ENCODE measurements around the gene LRRC10B.

Gene LRRC10B

DNA sequence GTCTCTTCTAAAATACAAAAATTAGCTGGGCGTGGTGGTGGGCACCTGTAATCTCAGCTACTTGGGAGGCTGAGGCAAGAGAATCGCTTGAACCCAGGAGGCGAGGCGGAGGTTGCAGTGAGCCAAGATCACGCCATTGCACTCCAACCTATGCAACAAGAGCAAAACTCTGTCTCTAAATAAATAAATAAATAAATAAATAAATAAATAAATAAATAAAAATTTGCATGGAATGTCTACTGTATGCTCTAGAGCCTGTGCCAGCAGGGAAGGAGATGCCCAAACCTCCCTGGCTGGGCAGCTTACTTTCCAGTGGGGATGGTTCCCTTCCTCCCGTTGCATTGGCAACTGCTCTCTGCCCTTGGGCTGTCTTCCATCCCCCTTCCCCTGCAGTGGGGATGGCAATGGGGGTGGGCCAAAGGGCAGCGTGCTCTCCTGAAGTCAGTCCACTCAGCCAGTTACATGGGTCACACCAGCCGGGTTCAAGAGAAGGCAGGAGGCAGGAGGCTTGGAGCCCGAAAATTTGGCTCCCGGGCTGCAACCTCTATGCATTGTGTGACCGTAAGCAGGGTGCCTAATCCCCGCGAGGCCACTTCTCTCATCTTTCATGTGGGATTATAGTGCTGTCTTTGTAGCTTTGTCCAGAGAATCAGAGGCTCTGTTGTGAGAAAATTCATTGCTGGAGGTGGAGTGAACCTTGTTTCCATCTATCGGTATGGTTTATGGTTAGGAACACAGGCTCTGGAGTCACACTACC is 1.4 kb upstream of the LRRC10B start:
- TF ChIP-seq TAF1 (IDR thresholded peaks at IDR 0.05; ENCODE audit: borderline replicate concordance, insufficient read depth, low read length) = no peak
- TF ChIP-seq POLR2AphosphoS5 (IDR thresholded peaks at IDR 0.05; ENCODE audit: low read depth, low read length) = no peak
- TF ChIP-seq SIN3A (IDR thresholded peaks at IDR 0.05; ENCODE audit: borderline replicate concordance, insufficient read depth, low read length) = no peak

DNA sequence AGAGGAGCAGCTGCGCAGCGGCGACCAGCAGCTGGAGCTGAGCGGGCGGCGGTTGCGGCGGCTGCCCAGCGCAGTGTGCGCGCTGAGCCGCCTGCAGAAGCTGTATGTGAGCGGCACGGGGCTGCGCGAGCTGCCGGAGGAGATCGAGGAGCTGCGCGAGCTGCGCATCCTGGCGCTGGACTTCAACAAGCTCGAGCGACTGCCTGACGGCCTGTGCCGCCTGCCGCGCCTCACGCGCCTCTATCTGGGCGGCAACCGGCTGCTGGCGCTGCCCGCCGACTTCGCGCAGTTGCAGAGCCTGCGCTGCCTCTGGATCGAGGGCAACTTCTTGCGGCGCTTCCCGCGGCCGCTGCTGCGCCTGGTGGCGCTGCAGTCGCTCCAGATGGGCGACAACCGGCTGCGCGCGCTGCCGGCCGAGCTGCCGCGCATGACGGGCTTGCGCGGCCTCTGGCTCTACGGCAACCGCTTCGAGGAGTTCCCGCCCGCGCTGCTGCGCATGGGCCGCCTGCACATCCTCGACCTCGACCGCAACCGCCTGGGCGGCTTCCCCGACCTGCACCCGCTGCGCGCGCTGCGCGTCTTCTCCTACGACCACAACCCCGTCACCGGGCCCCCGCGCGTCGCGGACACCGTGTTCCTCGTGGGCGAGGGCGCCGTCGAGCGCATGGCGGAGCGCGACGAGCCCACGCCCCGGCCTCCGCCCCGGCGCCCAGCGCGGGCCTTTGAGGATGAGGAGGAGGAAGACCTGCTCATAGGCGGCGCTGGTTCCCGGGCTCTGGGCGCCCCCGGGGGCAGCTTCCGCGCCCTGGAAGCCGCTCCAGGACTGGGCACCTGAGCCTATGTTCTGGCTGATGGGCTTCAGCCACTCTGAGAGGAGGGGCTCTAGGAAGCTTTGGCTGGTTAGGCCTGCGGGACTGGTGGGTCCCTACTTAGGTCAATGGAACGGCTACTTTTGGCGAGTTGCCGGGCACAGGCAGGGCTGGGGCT is 787 bp downstream of the LRRC10B start:
- TF ChIP-seq POLR2AphosphoS5 (IDR thresholded peaks at IDR 0.05; ENCODE audit: low read depth, low read length) = no peak
- no peak for TF ChIP-seq FOXP2 (optimal IDR thresholded peaks at IDR 0.05; ENCODE audit: borderline replicate concordance, extremely low read depth, extremely low read length, insufficient read depth)
- no peak for TF ChIP-seq SIN3A (IDR thresholded peaks at IDR 0.05; ENCODE audit: borderline replicate concordance, insufficient read depth, low read length)
- TF ChIP-seq, protein P1, sequence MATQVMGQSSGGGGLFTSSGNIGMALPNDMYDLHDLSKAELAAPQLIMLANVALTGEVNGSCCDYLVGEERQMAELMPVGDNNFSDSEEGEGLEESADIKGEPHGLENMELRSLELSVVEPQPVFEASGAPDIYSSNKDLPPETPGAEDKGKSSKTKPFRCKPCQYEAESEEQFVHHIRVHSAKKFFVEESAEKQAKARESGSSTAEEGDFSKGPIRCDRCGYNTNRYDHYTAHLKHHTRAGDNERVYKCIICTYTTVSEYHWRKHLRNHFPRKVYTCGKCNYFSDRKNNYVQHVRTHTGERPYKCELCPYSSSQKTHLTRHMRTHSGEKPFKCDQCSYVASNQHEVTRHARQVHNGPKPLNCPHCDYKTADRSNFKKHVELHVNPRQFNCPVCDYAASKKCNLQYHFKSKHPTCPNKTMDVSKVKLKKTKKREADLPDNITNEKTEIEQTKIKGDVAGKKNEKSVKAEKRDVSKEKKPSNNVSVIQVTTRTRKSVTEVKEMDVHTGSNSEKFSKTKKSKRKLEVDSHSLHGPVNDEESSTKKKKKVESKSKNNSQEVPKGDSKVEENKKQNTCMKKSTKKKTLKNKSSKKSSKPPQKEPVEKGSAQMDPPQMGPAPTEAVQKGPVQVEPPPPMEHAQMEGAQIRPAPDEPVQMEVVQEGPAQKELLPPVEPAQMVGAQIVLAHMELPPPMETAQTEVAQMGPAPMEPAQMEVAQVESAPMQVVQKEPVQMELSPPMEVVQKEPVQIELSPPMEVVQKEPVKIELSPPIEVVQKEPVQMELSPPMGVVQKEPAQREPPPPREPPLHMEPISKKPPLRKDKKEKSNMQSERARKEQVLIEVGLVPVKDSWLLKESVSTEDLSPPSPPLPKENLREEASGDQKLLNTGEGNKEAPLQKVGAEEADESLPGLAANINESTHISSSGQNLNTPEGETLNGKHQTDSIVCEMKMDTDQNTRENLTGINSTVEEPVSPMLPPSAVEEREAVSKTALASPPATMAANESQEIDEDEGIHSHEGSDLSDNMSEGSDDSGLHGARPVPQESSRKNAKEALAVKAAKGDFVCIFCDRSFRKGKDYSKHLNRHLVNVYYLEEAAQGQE (IDR thresholded peaks at IDR 0.05; ENCODE audit: insufficient read depth in 1 of 2, low read depth in 2 of 2, low read length in 2 of 2) = no peak
- TF ChIP-seq TAF1 (IDR thresholded peaks at IDR 0.05; ENCODE audit: borderline replicate concordance, insufficient read depth, low read length) = no peak

DNA sequence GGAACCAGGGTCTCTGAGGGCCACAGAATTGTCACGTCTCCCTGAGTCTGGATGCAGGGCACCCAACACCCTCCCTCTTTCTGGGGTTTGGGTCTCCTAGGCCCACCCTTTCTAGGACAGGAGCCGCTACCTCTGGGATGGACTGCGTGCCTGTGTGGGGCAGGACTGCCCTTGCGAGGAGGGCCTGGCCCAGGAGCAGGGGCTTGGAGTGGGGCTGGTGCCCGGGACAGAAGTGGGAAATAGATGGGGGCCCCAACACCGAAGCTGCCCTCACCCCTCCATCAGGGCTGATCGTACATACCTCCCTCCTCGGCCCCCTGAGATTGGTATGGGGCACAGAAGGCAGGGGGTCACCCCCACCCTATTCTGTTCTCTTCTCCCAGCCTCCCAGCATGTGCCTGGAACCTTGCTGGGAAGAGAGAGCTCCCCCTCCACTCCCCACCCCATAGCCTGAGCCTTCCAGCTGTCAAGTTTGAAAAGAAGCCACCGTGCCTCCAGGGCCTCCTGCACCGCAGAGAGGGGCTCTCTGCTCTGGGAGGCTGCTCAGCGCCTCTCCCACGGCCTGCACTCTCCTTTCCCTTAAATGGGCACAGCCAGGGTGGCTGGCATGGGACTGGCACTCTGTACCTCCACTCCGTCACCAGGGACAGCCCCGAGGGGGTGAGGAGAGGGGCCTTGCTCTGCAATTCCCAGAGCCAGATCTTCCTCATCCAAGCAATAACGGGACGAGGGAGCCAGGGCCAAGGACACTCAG is 1.8 kb downstream of the LRRC10B start:
- TF ChIP-seq SIN3A (IDR thresholded peaks at IDR 0.05; ENCODE audit: borderline replicate concordance, insufficient read depth, low read length) (no peak), TAF1 (IDR thresholded peaks at IDR 0.05; ENCODE audit: borderline replicate concordance, insufficient read depth, low read length) (no peak), FOXP2 (optimal IDR thresholded peaks at IDR 0.05; ENCODE audit: borderline replicate concordance, extremely low read depth, extremely low read length, insufficient read depth) (no peak), POLR2AphosphoS5 (IDR thresholded peaks at IDR 0.05; ENCODE audit: low read depth, low read length) (no peak)
- TF ChIP-seq, protein P1 (IDR thresholded peaks at IDR 0.05; ENCODE audit: insufficient read depth in 1 of 2, low read depth in 2 of 2, low read length in 2 of 2) = no peak

DNA sequence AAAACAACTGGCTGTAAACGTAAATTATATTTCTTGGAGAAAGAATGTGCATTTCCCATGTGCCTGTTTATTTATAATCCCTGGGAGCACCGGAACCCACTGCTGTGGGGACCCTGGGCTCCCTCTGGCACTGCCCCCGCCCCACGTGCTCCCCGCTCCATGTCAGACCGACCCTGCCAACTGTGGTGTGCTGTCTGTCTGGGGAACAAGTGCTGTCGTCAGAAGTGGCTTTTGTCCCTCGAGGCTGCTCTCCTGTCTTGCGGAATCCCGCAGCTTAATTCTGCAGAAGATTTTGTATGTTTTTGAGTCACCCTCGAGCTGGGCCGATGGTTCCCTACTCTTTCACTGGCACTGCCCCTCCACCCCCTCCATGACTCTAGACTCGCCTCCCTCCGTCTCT is 2.4 kb downstream of the LRRC10B start:
- TF ChIP-seq FOXP2 (optimal IDR thresholded peaks at IDR 0.05; ENCODE audit: borderline replicate concordance, extremely low read depth, extremely low read length, insufficient read depth) (no peak), POLR2AphosphoS5 (IDR thresholded peaks at IDR 0.05; ENCODE audit: low read depth, low read length) (no peak), TAF1 (IDR thresholded peaks at IDR 0.05; ENCODE audit: borderline replicate concordance, insufficient read depth, low read length) (no peak), SIN3A (IDR thresholded peaks at IDR 0.05; ENCODE audit: borderline replicate concordance, insufficient read depth, low read length) (no peak)
- TF ChIP-seq, protein P1 (IDR thresholded peaks at IDR 0.05; ENCODE audit: insufficient read depth in 1 of 2, low read depth in 2 of 2, low read length in 2 of 2) = no peak

DNA sequence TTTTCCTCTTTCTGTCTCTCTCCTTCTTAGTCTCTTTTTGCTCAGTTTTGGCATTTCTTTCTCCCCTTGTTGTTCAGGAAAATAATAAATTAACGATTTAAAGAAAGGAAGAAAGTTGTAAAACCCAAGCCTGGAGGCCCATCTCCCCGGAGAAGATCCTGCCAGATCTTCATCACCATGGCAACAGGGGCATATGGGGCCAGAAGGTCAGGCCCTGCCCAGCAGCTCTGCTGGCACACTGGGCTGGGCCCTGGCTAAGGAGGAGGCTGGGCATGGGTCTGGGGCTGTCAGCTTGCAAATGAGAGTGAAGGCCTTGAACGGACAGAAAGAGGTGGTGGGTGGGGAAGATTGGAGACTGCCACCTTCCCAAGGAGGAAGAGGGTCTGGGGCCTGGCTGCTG is 2.8 kb downstream of the LRRC10B start:
- no peak for TF ChIP-seq TAF1 (IDR thresholded peaks at IDR 0.05; ENCODE audit: borderline replicate concordance, insufficient read depth, low read length)
- TF ChIP-seq, protein P1 (IDR thresholded peaks at IDR 0.05; ENCODE audit: insufficient read depth in 1 of 2, low read depth in 2 of 2, low read length in 2 of 2) = no peak
- TF ChIP-seq FOXP2 (optimal IDR thresholded peaks at IDR 0.05; ENCODE audit: borderline replicate concordance, extremely low read depth, extremely low read length, insufficient read depth) = no peak
- TF ChIP-seq SIN3A (IDR thresholded peaks at IDR 0.05; ENCODE audit: borderline replicate concordance, insufficient read depth, low read length) = no peak
- no peak for TF ChIP-seq POLR2AphosphoS5 (IDR thresholded peaks at IDR 0.05; ENCODE audit: low read depth, low read length)
